Gastrocnemius medialis (tissue), 4 donors: Measurements from ENCODE around the gene SUGP2.

Experiments
- POLR2A ChIP-seq, 2 donors: fragments of 450-650 bp; IDR thresholded peaks; one replicate each; pipeline ENCODE4 v1.6.1; 2017; ENCODE audit warnings: antibody characterized with exemption in 2 of 2, mild to moderate bottlenecking in 2 of 2, moderate library complexity in 2 of 2
- TF ChIP-seq, protein P1 (sequence below), 5 experiments: fragments of 450-650 bp in 3 of 5; fragments of 200-600 bp in 2 of 5; sonication (generic) in 2 of 5; IDR thresholded peaks in 4 of 5; conservative IDR thresholded peaks in 1 of 5; 1 replicate in 4 of 5; 2 replicates in 1 of 5; pipeline ENCODE4 v1.5.1; 2016 to 2019; ENCODE audit warnings: antibody characterized with exemption in 5 of 5, mild to moderate bottlenecking in 3 of 5, moderate library complexity in 3 of 5

DNA sequence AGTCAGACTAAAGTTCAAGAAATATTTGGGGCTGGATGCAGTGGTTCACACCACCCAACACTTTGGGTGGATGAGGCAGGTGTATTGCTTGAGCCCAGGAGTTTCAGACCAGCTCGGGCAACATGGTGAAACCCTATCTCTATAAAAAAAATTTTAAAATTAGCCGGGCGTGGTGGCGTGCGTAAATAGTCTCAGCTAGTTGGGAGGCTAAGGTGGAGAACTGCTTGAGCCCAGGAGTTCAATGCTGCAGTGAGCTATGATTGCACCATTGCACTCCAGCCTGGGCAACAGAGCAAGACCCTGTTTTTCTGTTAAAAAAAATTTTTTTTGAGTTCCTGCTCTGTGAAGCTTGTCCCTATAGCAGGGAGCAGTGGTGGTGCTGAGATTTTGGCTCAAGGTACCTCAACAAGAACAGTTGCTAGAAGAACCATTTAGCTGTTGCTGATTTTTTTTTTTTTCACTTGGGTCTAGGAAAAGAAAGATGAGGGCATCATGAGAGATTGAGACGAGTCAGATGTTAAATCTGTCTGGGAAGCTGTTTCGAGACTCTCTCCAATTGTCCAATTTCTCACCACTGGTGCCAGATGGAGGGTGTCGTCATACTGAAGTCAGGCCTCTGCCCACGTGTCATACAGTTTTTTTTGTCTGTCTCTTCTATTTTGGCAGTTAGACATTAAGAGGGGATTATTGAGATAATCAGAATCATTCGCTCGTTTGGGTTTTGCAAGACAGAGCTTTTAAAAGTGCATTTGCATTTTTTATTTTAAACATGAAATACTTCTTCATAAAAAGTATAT lies 34.2 kb upstream of the SUGP2 start:
- TF ChIP-seq, protein P1, sequence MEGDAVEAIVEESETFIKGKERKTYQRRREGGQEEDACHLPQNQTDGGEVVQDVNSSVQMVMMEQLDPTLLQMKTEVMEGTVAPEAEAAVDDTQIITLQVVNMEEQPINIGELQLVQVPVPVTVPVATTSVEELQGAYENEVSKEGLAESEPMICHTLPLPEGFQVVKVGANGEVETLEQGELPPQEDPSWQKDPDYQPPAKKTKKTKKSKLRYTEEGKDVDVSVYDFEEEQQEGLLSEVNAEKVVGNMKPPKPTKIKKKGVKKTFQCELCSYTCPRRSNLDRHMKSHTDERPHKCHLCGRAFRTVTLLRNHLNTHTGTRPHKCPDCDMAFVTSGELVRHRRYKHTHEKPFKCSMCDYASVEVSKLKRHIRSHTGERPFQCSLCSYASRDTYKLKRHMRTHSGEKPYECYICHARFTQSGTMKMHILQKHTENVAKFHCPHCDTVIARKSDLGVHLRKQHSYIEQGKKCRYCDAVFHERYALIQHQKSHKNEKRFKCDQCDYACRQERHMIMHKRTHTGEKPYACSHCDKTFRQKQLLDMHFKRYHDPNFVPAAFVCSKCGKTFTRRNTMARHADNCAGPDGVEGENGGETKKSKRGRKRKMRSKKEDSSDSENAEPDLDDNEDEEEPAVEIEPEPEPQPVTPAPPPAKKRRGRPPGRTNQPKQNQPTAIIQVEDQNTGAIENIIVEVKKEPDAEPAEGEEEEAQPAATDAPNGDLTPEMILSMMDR (IDR thresholded peaks at IDR 0.05 in 4 of 5, conservative IDR thresholded peaks at IDR 0.05 in 1 of 5), result no peak
- TF ChIP-seq POLR2A (IDR thresholded peaks at IDR 0.05), result no peak
